ENCODE results near the gene ACSF2.

ACSF2 gene

GRCh38 chr17:50382931-50383330 lies 43.1 kb upstream of the ACSF2 start:
- H3K4me3 ChIP-seq (ENCODE audit: low read depth, low read length): no peak overlapping the region
- DNase-seq (ENCODE audit: low read depth): no peak
- no peak for TF ChIP-seq CTCF (IDR thresholded peaks at IDR 0.05; ENCODE audit: insufficient read depth, low read depth, low read length, missing control alignments)

GRCh38 chr17:50386510-50386909 lies 39.5 kb upstream of the ACSF2 start:
- no peak for TF ChIP-seq CTCF (IDR thresholded peaks at IDR 0.05; ENCODE audit: insufficient read depth, low read depth, low read length, missing control alignments)

GRCh38 chr17:50388728-50389127 lies 37.3 kb upstream of the ACSF2 start:
- no peak for DNase-seq (ENCODE audit: low read depth)
- TF ChIP-seq CTCF (IDR thresholded peaks at IDR 0.05; ENCODE audit: insufficient read depth, low read depth, low read length, missing control alignments): no peak
- no peak overlapping the region for H3K4me3 ChIP-seq (ENCODE audit: low read depth, low read length)

More at GRCh38 chr17:50386510-50386909, 39.5 kb upstream of the ACSF2 start:
- no peak overlapping the region for H3K4me3 ChIP-seq (ENCODE audit: low read depth, low read length)
- no peak for DNase-seq (ENCODE audit: low read depth)

GRCh38 chr17:50389534-50389933 lies 36.5 kb upstream of the ACSF2 start:
- H3K4me3 ChIP-seq (ENCODE audit: low read depth, low read length): no peak overlapping the region
- DNase-seq (ENCODE audit: low read depth): no peak
- TF ChIP-seq CTCF (IDR thresholded peaks at IDR 0.05; ENCODE audit: insufficient read depth, low read depth, low read length, missing control alignments): no peak

GRCh38 chr17:50392621-50393020 lies 33.4 kb upstream of the ACSF2 start:
- no peak overlapping the region for H3K4me3 ChIP-seq (ENCODE audit: low read depth, low read length)
- no peak for DNase-seq (ENCODE audit: low read depth)
- TF ChIP-seq CTCF (IDR thresholded peaks at IDR 0.05; ENCODE audit: insufficient read depth, low read depth, low read length, missing control alignments): no peak

- TF ChIP-seq CTCF (IDR thresholded peaks at IDR 0.05; ENCODE audit: insufficient read depth, low read depth, low read length, missing control alignments): no peak
- H3K4me3 ChIP-seq (ENCODE audit: low read depth, low read length): no peak overlapping the region
- DNase-seq (ENCODE audit: low read depth): no peak
Measured at GRCh38 chr17:50393700-50394099, 32.3 kb upstream of the ACSF2 start.

- DNase-seq (ENCODE audit: low read depth): no peak
- H3K4me3 ChIP-seq (ENCODE audit: low read depth, low read length): no peak overlapping the region
- TF ChIP-seq CTCF (IDR thresholded peaks at IDR 0.05; ENCODE audit: insufficient read depth, low read depth, low read length, missing control alignments): no peak
Measured at GRCh38 chr17:50394711-50395110, 31.3 kb upstream of the ACSF2 start.

All from GM12865 (cell line).